Panc1 (cell line): Measurements from ENCODE around the gene HADH. TPM values are rescaled to one million over a fixed set of nuclear protein-coding genes. Genes with fewer than 3 reads are reported as not detected.

Experiments
- ATAC-seq: fragments of 200-7000 bp; cut with Tn5 transposase; 2 replicates; pipeline ENCODE4 v1.9.1; 2020; ENCODE audit warnings: mild to moderate bottlenecking, moderate library complexity
- BruUV-seq: library from RNA; stranded (reverse); fragments of 400-500 nt; replicated peaks from 2 replicates; lab custom pipeline; 2021; lab: Mats Ljungman, UMichigan
- CTCF ChIA-PET: fragments of 300-600 bp; sonication (Branson Sonifier 250); formaldehyde crosslinking; loops from one replicate; lab custom pipeline; 2022; ENCODE audit warnings: antibody characterized with exemption; lab: Charles Lee
- POLR2A ChIA-PET: fragments of 300-600 bp; sonication (Branson Sonifier 250); formaldehyde crosslinking; loops from one replicate; lab custom pipeline; 2022; ENCODE audit warnings: antibody characterized with exemption; lab: Charles Lee
- DNase-seq: peaks from one replicate; pipeline ENCODE4 v3.0.0-alpha.2; 2010; ENCODE audit warnings: low read depth, low spot score
- H3K27ac ChIP-seq: 2 replicates; pipeline ENCODE4 v1.5.1; 2011; ENCODE audit warnings: mild to moderate bottlenecking, low read length, inconsistent platforms
- H3K27me3 ChIP-seq: fragments of 200-500 bp; sonication (Bioruptor generic); 2 replicates; pipeline ENCODE4 v1.6.0; 2014; ENCODE audit warnings: low read length, inconsistent platforms; ENCODE audit not compliant: control insufficient read depth, insufficient read depth
- H3K36me3 ChIP-seq: fragments of 200-500 bp; sonication (Bioruptor generic); 2 replicates; pipeline ENCODE4 v1.5.1; 2014; ENCODE audit warnings: inconsistent platforms, mild to moderate bottlenecking, low read length, moderate library complexity; ENCODE audit not compliant: control insufficient read depth, insufficient read depth
- H3K4me1 ChIP-seq: 2 replicates; pipeline ENCODE4 v1.5.1; 2011; ENCODE audit warnings: inconsistent platforms, mild to moderate bottlenecking, low read length, moderate library complexity; ENCODE audit not compliant: control insufficient read depth, insufficient read depth
- H3K4me3 ChIP-seq, 2 experiments: 2 replicates each; pipeline ENCODE4 v1.5.1; 2011 to 2012; ENCODE audit warnings: low read depth in 2 of 2, low read length in 2 of 2, mild to moderate bottlenecking in 2 of 2, inconsistent platforms in 1 of 2, moderate library complexity in 1 of 2
- H3K9me3 ChIP-seq: fragments of 200-500 bp; sonication (Bioruptor generic); 2 replicates; pipeline ENCODE4 v1.5.1; 2014; ENCODE audit warnings: low read depth, mild to moderate bottlenecking, inconsistent platforms, low read length, moderate library complexity; ENCODE audit not compliant: control insufficient read depth, insufficient read depth
- CTCF ChIP-seq: fragments of 450-650 bp; IDR thresholded peaks from 2 replicates; pipeline ENCODE4 v1.5.1; 2017; ENCODE audit warnings: mild to moderate bottlenecking
- POLR2AphosphoS5 ChIP-seq: IDR thresholded peaks from 2 replicates; pipeline ENCODE4 v1.6.1; 2012; ENCODE audit warnings: mild to moderate bottlenecking, low read depth, low read length, moderate library complexity
- SIN3A ChIP-seq: IDR thresholded peaks from 2 replicates; pipeline ENCODE4 v1.6.1; 2012; ENCODE audit warnings: low read depth, mild to moderate bottlenecking, low read length, moderate library complexity, borderline replicate concordance; ENCODE audit not compliant: insufficient read depth
- TCF7L2 ChIP-seq: IDR thresholded peaks from 2 replicates; pipeline ENCODE4 v1.6.1; 2011; ENCODE audit warnings: mild to moderate bottlenecking, low read depth, low read length, inconsistent platforms
- in situ Hi-C: cut with HindIII; loops from 2 replicates; pipeline ENCODE4 v1.10.0; 2016; ENCODE audit warnings: low sequenced_read_pairs, low pct_unique_long_range_greater_than_20kb
- intact Hi-C: fragments of 100-400 bp; cut with micrococcal nuclease; formaldehyde crosslinking; loops from one replicate; pipeline ENCODE4 v1.10.0; 2022; ENCODE audit not compliant: unreplicated experiment
- total RNA-seq: library from RNA; stranded (reverse); gene quantifications from one replicate; pipeline ENCODE4 v1.2.1, GENCODE V29; 2021; ENCODE audit not compliant: unreplicated experiment
- TF ChIP-seq, protein P1 (sequence below), 2 experiments: IDR thresholded peaks; 2 replicates each; pipeline ENCODE4 v1.6.1; 2011 to 2012; ENCODE audit warnings: low read depth in 2 of 2, control low read depth in 1 of 2, low read length in 1 of 2, mild to moderate bottlenecking in 1 of 2, moderate library complexity in 1 of 2; ENCODE audit not compliant: insufficient read depth in 1 of 2

Gene HADH
- total RNA-seq, 1 experiment from 2014 or later = 20.0 TPM

DNA sequence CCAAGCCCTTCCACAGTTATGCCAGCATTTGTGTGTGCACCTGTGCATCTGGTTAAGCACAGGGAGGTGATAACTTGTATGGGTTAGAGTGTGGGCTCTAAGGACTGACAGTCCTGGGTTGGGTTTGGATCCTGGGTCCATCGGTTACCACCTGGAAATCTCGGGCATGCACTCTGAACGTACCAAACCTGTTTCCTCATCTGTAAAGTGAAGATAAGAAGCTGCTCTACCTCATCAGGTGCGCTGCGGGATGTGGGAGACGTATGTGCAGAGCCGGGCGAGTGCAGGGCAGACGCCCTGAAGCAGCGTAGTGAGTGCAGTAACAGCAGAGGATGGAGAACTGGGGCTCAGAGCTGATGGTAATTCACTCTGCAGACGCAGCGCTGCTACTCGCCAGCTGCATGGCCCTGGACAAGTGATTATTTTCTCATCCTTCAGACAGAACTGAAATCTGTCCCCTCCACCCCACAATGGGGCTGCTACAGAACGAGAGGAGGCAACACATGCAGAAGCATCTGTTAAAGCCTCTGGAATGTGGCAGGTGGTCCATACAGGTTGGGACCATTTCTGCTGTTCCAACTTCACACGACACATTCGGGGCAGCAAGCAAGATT lies 64.4 kb downstream of the HADH start:
- in situ Hi-C loops = no loop called here
- ATAC-seq (no peak), DNase-seq (no peak)
- POLR2A ChIA-PET = no interaction called here
- no TSS peak for BruUV-seq
- Histone ChIP-seq H3K36me3 (no peaks in the 10 kb centered on the region), H3K27ac (no peak overlapping the region), H3K4me1 (no peaks in the 10 kb centered on the region; the same call in 1 of the 2 replicates), H3K27me3 (no peaks in the 10 kb centered on the region; the same call in 1 of the 2 replicates), H3K4me3 (no peak overlapping the region), H3K9me3 (no peaks in the 10 kb centered on the region)
- CTCF ChIA-PET = interaction anchor here (0.6 kb wide), 1 partner anchor 40 kb away, joined by 4 read pairs; no protein-coding TSS in a partner anchor
- no peak for TF ChIP-seq CTCF
- TF ChIP-seq, protein P1, sequence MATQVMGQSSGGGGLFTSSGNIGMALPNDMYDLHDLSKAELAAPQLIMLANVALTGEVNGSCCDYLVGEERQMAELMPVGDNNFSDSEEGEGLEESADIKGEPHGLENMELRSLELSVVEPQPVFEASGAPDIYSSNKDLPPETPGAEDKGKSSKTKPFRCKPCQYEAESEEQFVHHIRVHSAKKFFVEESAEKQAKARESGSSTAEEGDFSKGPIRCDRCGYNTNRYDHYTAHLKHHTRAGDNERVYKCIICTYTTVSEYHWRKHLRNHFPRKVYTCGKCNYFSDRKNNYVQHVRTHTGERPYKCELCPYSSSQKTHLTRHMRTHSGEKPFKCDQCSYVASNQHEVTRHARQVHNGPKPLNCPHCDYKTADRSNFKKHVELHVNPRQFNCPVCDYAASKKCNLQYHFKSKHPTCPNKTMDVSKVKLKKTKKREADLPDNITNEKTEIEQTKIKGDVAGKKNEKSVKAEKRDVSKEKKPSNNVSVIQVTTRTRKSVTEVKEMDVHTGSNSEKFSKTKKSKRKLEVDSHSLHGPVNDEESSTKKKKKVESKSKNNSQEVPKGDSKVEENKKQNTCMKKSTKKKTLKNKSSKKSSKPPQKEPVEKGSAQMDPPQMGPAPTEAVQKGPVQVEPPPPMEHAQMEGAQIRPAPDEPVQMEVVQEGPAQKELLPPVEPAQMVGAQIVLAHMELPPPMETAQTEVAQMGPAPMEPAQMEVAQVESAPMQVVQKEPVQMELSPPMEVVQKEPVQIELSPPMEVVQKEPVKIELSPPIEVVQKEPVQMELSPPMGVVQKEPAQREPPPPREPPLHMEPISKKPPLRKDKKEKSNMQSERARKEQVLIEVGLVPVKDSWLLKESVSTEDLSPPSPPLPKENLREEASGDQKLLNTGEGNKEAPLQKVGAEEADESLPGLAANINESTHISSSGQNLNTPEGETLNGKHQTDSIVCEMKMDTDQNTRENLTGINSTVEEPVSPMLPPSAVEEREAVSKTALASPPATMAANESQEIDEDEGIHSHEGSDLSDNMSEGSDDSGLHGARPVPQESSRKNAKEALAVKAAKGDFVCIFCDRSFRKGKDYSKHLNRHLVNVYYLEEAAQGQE (IDR thresholded peaks at IDR 0.05; ENCODE audit: insufficient read depth in 1 of 2, low read depth in 2 of 2, low read length in 1 of 2) = no peak
- no peak for TF ChIP-seq POLR2AphosphoS5
- no peak for TF ChIP-seq TCF7L2
- TF ChIP-seq SIN3A = no peak
- intact Hi-C loops = no loop called here

- intact Hi-C loops = no loop called here
- no TSS peak for BruUV-seq
- Histone ChIP-seq H3K4me1 (no peaks in the 10 kb centered on the region), H3K4me3 (no peak overlapping the region), H3K36me3 (no peaks in the 10 kb centered on the region), H3K27me3 (no peaks in the 10 kb centered on the region; the same call in 1 of the 2 replicates), H3K27ac (no peak overlapping the region), H3K9me3 (no peaks in the 10 kb centered on the region)
- TF ChIP-seq CTCF = no peak
- TF ChIP-seq POLR2AphosphoS5 = no peak
- TF ChIP-seq SIN3A = no peak
- TF ChIP-seq, protein P1 (IDR thresholded peaks at IDR 0.05; ENCODE audit: insufficient read depth in 1 of 2, low read depth in 2 of 2, low read length in 1 of 2) = no peak
- TF ChIP-seq TCF7L2 = no peak
- no peak for DNase-seq
- in situ Hi-C loops = no loop called here
- POLR2A ChIA-PET = no interaction called here
- no peak for ATAC-seq
- CTCF ChIA-PET = no interaction called here
These were observed 66.1 kb downstream of the HADH start for GRCh38 chr4:108055787-108056186.
